ENCODE results near the gene ZNF436.

Gene ZNF436

DNA sequence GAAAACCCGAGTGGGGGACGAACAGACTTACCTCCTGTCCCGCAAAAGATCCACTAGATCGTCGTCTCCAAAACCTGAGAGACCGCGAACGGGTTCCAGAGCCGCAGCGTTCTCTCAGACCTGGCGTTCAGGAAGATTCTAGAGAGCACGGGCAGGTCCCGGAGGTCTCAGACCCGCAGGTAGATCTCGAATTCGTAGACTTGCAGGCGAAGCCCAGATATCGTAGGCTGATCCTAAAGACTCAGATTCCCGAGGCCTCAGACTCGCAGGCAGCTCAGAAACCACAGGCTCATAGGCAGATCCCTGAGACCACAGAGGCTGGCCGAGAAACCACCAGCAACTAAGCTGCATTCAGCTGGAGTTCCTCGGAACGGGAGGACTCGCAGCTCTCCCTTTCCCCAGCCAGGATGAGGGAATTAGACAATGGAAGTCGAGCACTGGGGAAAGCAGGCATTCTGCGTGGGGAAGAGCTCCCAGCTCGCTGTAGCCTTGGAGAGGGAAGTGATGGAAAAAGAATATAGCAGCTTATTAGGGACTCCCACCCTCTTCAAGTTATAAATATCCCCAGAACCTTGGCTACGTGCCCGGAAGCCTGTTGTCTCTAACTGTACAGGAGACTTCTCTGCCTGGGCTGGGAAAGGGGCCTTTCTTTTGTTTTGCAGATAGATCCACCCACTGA lies at the start of gene ZNF436:
ZNF436 (minus strand) TSS at position 502 of the 679 bp plus-strand sequence. CDS start 1,831 bp downstream, outside the sequence.
- TF ChIP-seq ZNF274 (IDR thresholded peaks at IDR 0.05; ENCODE audit: low read depth, low read length): no peak
- H3K4me3 ChIP-seq (ENCODE audit: low read length): peak within 1 kb of the TSS; percentile 89

DNA sequence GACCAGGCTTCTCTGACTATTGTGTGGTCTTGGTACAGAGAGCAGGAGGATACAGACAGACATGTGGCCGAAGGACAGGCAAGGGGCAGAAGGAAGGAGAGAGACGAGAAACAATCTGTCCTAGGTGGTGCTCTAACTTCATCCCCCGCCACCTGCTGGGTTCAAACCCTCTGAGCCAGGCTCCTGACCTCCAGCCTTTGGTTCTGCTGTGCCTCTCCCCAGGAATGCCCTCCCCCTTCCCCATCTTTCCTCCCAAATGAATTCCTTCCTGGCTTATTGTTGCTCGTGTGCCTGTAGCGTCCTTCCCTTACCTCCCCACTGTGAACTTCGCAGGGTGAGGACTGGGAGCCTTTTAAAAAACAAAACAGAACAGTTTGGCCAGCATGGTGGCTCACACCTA lies 49.5 kb upstream of the ZNF436 start:
- no peak for TF ChIP-seq ZNF274 (IDR thresholded peaks at IDR 0.05; ENCODE audit: low read depth, low read length)
- H3K4me3 ChIP-seq (ENCODE audit: low read length): no peak overlapping the region

DNA sequence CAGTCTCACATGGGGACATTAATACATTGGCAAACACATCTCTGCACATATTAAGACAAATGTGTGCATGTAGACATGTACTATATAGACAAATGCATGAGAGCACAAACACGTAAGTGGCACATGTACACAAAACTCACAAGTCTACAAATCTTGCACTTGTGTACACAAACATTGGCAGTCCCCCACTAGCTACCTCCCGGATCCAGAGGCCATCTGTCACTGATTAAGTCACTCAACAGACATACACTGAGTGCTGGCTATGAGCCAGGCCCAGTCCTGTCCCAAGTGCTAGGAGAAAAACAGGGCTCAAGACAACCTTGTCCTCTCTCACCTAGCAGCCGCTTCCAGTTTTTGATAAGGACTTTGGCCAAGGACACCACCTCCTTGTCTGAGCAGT lies 47.9 kb upstream of the ZNF436 start:
- H3K4me3 ChIP-seq (ENCODE audit: low read length): no peak overlapping the region
- TF ChIP-seq ZNF274 (IDR thresholded peaks at IDR 0.05; ENCODE audit: low read depth, low read length): no peak

DNA sequence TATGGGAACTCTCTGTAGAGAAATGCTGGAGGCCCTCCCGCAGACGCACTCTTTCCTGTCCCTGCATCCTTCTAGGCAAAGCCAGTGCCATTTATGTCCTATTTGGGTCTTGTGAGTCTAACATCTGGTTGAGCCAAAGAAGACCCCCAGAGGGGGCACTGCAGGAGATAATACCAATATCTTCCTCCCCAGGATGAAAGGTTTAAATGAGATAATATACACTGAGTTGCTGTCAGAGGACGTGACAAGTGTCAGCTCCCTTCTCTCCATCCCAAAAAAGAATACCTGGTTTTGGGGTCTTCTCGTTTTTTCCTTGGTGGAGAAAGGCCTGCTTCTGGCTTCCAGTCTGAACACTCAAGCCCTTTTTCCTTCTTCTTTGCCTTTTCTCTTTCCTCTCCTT lies 47.3 kb upstream of the ZNF436 start:
- H3K4me3 ChIP-seq (ENCODE audit: low read length): no peak overlapping the region
- TF ChIP-seq ZNF274 (IDR thresholded peaks at IDR 0.05; ENCODE audit: low read depth, low read length): no peak

DNA sequence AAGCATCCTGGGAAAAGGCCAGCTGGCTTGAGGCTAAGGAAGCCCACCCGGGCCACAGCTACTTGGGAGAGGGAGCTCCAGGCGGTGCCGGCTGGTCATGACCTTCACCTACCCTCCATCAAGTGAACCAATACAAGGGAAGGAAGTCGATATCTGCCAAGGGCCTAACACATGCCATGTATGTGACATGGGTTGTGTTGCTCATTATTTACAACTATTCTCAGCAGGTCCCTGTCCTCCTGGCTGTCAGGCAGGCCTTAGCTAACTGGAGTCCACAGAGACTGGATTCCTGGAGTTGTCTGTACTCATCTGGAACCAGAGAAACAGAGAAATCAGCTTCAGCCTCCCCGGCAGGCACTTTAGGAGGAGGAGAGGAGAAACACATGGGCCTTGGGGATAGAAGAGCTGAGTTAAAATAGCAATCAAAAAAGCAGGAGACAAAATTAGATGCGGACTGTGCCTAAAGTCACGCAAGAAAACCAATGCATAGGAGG lies 39.2 kb upstream of the ZNF436 start:
- H3K4me3 ChIP-seq (ENCODE audit: low read length): no peak overlapping the region
- no peak for TF ChIP-seq ZNF274 (IDR thresholded peaks at IDR 0.05; ENCODE audit: low read depth, low read length)

DNA sequence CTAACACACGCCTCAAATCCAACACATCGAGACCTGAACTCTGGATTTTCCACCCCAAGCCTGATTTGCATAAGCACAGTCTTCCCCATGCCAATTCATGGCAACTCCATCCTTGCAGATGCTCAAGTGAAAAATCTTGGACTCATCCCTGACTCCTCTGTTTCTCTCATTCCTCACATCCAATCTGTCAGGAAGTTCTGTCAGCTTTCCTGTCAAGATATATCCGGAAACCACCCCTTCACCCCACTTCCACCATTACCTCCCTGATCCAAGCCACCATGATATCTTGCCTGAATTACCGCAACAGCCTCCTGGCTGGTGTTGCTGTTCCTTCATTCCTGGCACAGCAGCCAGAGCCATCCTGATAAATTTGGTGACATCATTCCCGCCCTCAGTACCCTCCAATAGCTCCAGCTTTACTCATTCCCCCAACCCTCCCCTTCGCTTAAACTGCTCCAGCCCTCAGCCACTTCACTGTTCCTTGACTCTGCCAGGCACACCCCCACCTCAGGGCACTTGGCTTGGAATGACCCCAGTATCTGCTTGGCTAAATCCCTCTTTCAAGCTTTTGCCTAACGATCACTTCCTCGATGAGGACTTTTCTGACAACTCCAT lies 37.5 kb upstream of the ZNF436 start:
- no peak overlapping the region for H3K4me3 ChIP-seq (ENCODE audit: low read length)
- TF ChIP-seq ZNF274 (IDR thresholded peaks at IDR 0.05; ENCODE audit: low read depth, low read length): no peak

DNA sequence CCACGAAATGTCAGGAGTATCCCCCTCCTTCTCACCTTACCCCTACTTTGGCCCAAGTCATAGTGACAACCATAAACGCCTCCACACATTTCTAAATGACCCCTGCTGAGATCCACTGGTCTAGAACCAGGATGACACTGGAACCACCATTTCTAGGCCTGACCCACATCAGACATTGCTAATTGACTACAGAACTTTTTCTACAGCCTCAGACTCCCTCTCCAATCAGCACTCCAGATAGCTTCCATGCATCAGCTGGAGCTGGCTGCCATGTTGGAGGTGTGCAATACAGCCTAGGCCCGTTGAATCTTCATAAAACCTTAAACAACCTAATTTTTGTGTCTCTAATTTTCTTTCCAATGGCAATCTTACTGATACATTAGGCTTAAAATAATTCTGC lies 36.3 kb upstream of the ZNF436 start:
- H3K4me3 ChIP-seq (ENCODE audit: low read length): no peak overlapping the region
- TF ChIP-seq ZNF274 (IDR thresholded peaks at IDR 0.05; ENCODE audit: low read depth, low read length): no peak

DNA sequence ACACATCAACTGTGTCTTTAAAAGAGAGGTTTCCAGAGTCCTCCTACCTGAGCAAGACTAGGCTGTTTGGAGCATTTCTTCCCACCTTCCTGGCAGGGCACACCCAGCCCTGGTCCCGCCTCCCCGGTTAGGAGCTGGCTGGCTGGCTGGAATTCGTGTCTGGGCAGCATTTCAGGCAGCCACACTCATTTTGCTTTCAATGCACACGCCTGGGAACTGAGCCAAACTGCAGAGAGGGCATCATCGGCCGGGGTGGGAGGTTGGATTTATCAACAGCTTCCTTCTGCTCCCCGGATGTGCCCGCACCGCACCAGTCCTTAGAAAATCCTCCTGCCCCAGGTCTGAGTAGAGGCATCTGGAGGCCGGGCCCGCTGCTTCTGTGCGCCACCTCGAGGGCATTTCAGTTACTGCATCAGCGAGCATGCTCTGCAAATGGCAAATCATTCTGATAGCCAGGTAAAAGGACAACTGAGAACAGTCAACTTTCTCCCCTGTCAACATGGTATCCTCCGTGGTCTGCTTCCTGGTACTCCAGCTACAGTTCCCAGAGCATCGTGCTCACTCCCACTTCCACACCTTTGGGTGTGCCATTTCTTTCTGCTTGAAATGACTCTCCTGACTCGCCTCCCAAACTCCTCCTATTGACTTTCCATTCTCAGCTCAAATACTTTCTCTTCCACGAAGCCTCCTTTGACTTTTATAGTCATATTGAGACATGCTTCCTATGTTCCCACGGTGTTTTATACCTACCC lies 34.3 kb upstream of the ZNF436 start:
- no peak for TF ChIP-seq ZNF274 (IDR thresholded peaks at IDR 0.05; ENCODE audit: low read depth, low read length)
- no peak overlapping the region for H3K4me3 ChIP-seq (ENCODE audit: low read length)

DNA sequence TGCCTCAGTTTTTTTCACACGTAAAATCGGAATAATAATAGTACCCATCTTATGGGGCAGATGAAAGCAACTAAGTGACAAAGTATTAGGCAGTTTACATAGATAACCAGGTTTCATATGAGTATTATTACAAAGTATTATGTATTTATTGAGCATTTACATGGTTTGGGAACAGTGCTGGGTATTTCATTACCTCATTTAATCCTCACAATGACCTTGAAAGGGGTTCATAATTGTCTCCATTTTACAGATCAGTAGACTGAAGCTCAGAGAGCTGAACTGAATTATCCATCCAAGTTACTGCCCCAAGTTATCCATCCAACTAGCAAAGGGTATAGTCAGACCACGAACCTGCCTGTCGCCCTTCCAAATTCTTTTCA lies 33.7 kb upstream of the ZNF436 start:
- TF ChIP-seq ZNF274 (IDR thresholded peaks at IDR 0.05; ENCODE audit: low read depth, low read length): no peak
- no peak overlapping the region for H3K4me3 ChIP-seq (ENCODE audit: low read length)

DNA sequence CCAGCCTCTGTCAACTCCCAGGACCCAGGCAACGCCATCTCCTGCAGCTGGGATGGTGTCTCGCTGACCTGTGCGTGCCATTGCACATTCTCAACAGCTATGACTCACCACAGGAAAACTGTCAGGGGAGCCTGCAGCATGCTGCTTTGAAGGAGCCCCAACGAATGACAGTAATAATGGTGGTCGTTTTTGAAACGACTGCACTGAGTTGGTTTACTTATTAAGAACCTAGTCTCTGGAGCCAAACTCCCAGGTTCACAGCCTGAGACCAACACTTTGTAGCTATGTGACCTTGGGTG lies 33.4 kb upstream of the ZNF436 start:
- H3K4me3 ChIP-seq (ENCODE audit: low read length): no peak overlapping the region
- no peak for TF ChIP-seq ZNF274 (IDR thresholded peaks at IDR 0.05; ENCODE audit: low read depth, low read length)

DNA sequence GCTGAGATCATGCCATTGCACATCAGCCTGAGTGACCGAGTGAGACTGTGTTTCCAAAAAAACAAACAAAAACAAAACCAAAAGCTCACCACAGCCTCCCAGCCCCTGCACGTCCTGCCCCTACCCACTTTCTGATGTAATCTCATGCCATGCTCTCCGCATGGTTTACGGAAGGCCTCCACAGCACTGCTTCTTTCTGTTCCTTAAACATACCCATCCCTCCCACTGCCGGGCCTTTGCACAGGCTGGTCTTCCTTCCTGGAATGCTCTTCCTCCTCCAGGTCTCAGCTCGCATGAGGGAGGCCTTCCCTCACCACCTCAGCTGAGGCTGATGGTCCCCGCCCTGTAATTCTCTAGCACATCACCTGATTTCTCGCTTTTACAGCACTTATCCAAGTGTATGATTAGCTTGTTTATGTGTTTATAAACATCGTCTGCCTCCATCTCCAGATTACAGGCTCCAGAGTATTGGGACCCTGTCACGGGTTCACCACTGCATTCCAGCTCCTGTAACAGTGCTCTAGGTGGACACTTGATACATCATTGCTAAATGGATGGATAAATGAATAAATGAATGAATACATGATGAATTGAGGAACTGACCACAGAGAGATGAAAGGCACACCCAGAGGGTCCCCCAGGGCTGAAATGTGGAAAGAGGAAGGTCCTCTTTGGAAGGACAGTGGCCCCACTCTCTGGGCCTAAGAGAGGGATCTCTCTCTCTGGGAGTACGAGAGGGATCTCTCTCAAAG lies 32.8 kb upstream of the ZNF436 start:
- no peak for TF ChIP-seq ZNF274 (IDR thresholded peaks at IDR 0.05; ENCODE audit: low read depth, low read length)
- no peak overlapping the region for H3K4me3 ChIP-seq (ENCODE audit: low read length)

DNA sequence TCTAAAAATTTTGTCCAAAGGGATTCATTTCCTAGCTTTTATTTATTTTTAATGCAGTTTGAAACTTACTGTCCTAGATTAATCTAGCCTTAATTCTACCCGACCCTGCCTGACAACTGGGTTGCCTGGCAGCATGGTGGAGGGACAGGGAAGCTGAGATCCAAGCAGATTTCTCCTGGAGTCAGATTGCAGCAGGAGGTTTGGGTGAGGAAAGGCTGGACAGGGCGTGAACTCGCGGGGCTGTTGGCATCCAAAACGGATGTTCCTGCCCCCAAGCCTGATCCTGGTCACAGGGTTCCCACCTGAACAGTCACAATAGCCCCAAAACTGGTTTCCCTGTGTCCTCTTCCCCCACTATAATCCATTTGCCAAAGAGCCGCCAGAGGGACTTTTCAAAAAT lies 31.7 kb upstream of the ZNF436 start:
- TF ChIP-seq ZNF274 (IDR thresholded peaks at IDR 0.05; ENCODE audit: low read depth, low read length): no peak
- no peak overlapping the region for H3K4me3 ChIP-seq (ENCODE audit: low read length)

DNA sequence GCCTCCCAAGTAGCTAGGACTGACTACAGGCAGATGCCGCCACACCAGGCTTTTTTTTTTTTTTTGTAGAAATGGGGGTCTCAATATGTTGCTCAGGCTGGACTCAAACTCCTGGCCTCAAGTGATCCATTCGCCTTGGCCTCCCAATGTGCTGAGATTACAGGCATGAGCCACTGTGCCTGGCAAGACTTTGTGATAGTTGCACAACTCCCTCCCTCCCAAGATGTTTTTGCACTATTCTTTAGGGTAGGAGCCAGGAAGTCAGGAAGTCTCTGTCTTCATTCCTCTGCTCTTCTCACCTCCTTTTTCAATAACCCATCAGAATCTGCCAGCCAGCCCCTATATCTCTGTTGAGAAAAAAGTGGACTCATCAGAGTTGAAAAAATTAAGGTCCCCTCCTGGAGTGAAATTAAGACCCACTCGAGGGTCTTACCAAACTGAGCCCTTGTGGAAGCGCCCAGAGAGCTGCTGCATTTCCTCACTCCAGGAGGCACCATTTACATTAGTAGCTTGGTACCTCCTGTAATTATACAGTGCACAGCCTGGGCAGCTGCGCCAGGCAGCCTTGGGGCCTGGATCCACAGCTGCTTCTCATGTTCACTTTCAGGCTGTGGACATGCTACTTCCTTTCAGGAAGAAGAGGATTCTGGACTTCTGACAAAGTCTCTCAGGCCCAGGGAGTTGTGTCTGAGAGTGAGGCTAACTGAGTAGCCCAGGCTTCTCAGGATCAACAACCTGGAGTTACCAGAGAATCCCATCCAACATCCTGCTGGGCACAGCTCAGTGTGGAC lies 30.9 kb upstream of the ZNF436 start:
- TF ChIP-seq ZNF274 (IDR thresholded peaks at IDR 0.05; ENCODE audit: low read depth, low read length): no peak

DNA sequence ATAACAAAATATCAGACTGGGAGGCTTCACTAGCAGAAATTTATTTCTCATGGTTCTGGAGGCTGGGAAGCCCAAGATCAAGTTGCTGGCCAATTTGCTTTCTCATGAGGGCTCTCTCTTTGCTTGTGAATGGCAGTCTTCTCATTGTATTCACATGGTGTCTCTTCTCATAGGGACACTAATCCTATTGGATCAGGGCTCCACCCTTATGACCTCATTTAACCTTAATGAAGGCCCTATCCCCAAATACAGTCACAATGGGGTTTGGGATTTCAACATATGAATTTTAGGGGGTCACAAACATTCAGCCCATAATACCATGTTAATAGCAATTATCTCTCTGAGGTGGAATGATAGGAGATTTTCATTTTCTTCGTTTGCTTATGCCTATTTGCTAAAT lies 29.6 kb upstream of the ZNF436 start:
- no peak for TF ChIP-seq ZNF274 (IDR thresholded peaks at IDR 0.05; ENCODE audit: low read depth, low read length)

More for the DNA sequence above, 30.9 kb upstream of the ZNF436 start:
- no peak overlapping the region for H3K4me3 ChIP-seq (ENCODE audit: low read length)

More for the DNA sequence above, 29.6 kb upstream of the ZNF436 start:
- H3K4me3 ChIP-seq (ENCODE audit: low read length): no peak overlapping the region

Data from GM08714 (cell line).